Adipose tissue (tissue), 3 donors: ENCODE data around the gene SF3A1. TPM values are rescaled to one million over a fixed set of nuclear protein-coding genes. Genes with fewer than 3 reads are reported as not detected.
"Not testable (repeated sequence)": the region's sequence is repeated elsewhere in the genome, so short reads cannot be mapped to it uniquely, and the experiment has no call there.

Experiments
- H3K27ac ChIP-seq: one replicate; pipeline ENCODE4 v1.5.1; 2013; ENCODE audit warnings: low read depth, low read length
- WGBS, 3 donors: extraction: QIAGEN DNeasy Blood & Tissue Kit; methylation state at CpG; one replicate each; pipeline ENCODE4 v1.1.7; 2013; 5-methylcytosine and 5-hydroxymethylcytosine counted together
- polyA plus RNA-seq, 3 donors: library from polyadenylated mRNA; stranded (reverse); fragments of 200-250 nt; gene quantifications; one replicate each; pipeline ENCODE4 v1.2.3, GENCODE V29; 2013
- donor health status: healthy with polysubstance abuse.
- donor health status: Bipolar disorder and iron deficiency.
- donor health status: healthy.

The SF3A1 gene, protein sequence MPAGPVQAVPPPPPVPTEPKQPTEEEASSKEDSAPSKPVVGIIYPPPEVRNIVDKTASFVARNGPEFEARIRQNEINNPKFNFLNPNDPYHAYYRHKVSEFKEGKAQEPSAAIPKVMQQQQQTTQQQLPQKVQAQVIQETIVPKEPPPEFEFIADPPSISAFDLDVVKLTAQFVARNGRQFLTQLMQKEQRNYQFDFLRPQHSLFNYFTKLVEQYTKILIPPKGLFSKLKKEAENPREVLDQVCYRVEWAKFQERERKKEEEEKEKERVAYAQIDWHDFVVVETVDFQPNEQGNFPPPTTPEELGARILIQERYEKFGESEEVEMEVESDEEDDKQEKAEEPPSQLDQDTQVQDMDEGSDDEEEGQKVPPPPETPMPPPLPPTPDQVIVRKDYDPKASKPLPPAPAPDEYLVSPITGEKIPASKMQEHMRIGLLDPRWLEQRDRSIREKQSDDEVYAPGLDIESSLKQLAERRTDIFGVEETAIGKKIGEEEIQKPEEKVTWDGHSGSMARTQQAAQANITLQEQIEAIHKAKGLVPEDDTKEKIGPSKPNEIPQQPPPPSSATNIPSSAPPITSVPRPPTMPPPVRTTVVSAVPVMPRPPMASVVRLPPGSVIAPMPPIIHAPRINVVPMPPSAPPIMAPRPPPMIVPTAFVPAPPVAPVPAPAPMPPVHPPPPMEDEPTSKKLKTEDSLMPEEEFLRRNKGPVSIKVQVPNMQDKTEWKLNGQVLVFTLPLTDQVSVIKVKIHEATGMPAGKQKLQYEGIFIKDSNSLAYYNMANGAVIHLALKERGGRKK
- polyA plus RNA-seq: 10 to 100 TPM; 22.8 to 34.7 (median 24.9) TPM

- H3K27ac ChIP-seq: peak within 1 kb of the TSS; percentile 48
- WGBS, 3 donors: 0% methylated on average over 80 to 91 of the region's 91 CpGs
Measured at GRCh38 chr22:30356449-30357235, at the start of gene SF3A1, which contains the start of gene CCDC157. Gene SF3A1 (minus strand): TSS chr22:30356894. CDS start chr22:30356792, 102 bp downstream. Gene CCDC157 (plus strand): TSS chr22:30357007. CDS start chr22:30366001, 8,994 bp downstream.

GRCh38 chr22:30406400-30406799 is 49.7 kb upstream of the SF3A1 start:
- H3K27ac ChIP-seq: no peak overlapping the region
- WGBS, 3 donors: 71 to 90% (median 86%) methylated on average over 6 of the region's 6 CpGs

- no peak overlapping the region for H3K27ac ChIP-seq
- WGBS, 3 donors: 64 to 88% (median 70%) methylated on average over 3 to 4 of the region's 4 CpGs
Measured at GRCh38 chr22:30405731-30406130, 49.0 kb upstream of the SF3A1 start.

DNA sequence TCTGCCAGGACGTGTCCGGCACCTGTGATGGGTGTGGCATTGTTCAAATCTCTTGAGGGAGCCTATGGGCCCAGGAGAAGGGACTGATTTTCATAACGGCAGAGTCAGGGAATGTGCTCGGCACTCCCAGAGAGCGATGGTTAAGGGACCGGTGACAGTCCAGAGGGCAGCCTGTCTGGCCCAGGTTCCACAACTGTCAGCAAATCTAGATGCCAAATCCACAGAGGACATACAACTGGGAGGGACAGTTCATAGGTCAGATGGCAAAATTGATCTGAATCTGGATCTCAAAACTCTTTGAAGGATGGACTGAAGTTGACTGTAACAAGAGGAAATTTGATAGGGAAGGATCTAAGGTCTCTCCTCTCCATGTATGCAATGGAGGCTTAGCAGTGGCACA is 47.6 kb upstream of the SF3A1 start:
- 76 to 86% (median 85%) methylated on average over 6 of the region's 6 CpGs for WGBS, 3 donors
- no peak overlapping the region for H3K27ac ChIP-seq

DNA sequence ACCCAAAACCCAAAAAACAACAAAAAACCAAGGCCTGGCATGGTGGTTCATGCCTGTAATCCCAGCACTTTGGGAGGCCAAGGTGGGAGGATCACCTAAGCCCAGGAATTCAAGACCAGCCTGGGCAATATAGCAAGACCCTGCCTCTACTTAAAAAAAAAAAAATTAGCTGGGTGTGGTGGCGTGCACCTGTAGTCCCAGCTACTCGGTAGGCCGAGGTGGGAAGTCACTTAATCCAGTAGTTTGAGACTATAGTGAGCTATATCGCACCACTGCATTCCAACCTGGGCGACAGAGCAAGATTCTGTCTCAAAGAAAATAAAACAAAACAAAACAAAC is 46.0 kb upstream of the SF3A1 start:
- WGBS, 3 donors: 93 to 98% (median 94%) methylated on average over 5 of the region's 5 CpGs
- not testable (repeated sequence) for H3K27ac ChIP-seq

DNA sequence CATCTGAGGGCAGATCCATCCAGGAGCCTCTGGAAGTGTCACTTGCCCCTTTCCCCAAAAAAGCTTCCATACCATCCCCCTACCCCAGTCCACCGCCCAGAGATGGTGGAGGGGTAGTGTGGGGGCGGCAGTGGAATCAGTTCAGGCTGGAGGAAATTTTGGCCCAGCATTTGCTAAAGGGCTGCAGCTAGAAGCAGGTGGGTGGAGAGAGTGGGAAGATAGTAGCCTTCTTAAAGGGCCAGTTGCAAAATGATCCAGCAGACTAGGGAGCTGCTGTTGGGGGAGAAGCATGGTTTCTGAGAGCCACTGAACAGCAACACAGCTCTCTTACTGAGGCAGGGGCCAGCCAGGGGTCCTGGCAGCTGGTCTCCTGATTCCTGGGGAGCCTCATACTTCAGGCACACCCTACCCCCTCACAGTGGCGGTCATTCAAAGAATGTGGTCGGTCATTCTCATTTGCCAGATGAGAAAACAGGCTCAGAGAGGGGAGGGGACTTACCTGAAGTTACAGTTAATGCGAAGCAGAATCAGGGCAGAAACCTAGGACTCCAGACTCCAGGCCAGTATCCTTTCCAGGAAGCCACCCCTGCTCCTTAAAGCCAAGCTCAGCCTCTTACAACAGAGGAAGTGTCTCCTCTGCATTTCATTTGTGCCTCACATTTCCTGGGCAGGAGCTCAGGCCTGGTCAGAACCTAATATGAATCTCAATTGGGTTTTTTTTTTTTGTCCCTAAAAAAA is 45.5 kb upstream of the SF3A1 start:
- no peak overlapping the region for H3K27ac ChIP-seq
- WGBS, 3 donors: 63 to 73% (median 69%) methylated on average over 5 of the region's 5 CpGs

DNA sequence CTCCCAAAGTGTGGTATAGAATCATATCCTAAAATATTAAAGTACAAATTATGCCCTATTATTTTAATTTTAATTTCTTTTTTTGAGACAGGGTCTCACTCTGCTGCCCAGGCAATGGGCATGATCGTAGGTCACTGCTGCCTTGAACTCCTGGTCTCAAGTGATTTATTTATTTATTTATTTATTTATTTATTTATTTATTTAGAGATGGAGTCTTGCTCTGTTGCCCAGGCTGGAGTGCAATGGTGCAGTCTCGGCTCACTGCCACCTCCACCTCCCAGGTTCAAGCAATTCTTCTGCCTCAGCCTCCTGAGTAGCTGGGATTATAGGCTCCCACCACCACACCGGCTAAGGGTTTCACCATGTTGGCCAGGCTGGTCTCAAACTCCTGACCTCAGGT is 44.3 kb upstream of the SF3A1 start:
- WGBS, 3 donors: 95 to 97% (median 96%) methylated on average over 3 of the region's 3 CpGs
- not testable (repeated sequence) for H3K27ac ChIP-seq

- WGBS, 3 donors: 70 to 82% (median 76%) methylated on average over 1 of the region's 1 CpG
Measured at GRCh38 chr22:30400159-30400558, 43.5 kb upstream of the SF3A1 start.

GRCh38 chr22:30399718-30400117 is 43.0 kb upstream of the SF3A1 start:
- 75 to 86% (median 82%) methylated on average over 5 of the region's 5 CpGs for WGBS, 3 donors
- H3K27ac ChIP-seq: no peak overlapping the region

More at GRCh38 chr22:30400159-30400558, 43.5 kb upstream of the SF3A1 start:
- H3K27ac ChIP-seq: no peak overlapping the region

GRCh38 chr22:30398685-30399680 is 42.3 kb upstream of the SF3A1 start:
- H3K27ac ChIP-seq: no peak overlapping the region
- 48 to 72% (median 55%) methylated on average over 24 to 25 of the region's 25 CpGs for WGBS, 3 donors

DNA sequence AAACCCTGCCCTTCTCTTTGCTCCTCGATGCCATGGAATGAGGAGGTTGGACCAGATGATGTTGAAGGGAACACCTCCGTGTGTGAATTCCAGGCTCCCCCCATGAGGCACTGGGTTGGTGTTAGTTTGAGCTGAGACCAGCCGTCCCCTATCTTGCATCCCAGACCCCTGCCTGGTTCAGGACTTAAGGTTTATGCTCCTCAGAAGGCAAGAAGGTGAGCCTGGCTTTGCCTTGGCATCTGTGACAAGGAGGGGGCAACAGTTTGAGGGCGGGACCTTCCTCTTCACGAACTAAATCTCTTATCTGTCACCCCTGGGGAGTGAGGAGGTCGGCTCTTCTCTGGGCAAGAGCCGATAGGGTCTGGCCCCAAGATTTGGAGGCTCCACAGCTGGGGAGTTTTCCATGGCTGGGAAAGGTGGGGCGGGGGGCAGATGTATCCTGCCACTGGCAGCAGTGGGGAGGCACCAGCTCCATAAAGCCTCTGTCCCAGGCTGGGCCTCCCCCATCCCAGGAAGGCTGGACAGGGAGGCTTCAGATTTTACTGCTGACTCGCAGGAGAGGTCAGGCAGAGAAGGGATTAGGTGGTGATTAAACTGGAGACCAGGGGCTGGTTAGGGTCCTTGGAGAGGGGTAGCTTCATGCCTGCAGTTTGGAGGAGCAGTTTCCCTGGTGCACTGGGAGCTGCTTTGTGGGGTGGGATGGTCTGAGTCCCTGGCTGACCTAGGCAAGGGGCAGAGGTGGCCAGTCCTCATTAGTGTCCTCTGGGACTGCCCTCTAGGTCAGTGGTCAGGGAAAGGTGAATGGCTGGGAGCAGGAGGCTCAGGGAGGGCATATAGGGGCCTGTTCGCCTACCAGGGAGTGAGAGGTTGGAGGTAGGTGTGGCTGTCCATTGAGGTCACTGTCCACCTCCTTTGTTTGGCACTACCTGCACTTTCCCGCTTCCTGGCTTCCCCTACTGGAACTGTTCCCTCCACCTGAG is 41.3 kb upstream of the SF3A1 start:
- H3K27ac ChIP-seq: no peak overlapping the region
- WGBS, 3 donors: 24 to 28% (median 25%) methylated on average over 11 of the region's 11 CpGs

DNA sequence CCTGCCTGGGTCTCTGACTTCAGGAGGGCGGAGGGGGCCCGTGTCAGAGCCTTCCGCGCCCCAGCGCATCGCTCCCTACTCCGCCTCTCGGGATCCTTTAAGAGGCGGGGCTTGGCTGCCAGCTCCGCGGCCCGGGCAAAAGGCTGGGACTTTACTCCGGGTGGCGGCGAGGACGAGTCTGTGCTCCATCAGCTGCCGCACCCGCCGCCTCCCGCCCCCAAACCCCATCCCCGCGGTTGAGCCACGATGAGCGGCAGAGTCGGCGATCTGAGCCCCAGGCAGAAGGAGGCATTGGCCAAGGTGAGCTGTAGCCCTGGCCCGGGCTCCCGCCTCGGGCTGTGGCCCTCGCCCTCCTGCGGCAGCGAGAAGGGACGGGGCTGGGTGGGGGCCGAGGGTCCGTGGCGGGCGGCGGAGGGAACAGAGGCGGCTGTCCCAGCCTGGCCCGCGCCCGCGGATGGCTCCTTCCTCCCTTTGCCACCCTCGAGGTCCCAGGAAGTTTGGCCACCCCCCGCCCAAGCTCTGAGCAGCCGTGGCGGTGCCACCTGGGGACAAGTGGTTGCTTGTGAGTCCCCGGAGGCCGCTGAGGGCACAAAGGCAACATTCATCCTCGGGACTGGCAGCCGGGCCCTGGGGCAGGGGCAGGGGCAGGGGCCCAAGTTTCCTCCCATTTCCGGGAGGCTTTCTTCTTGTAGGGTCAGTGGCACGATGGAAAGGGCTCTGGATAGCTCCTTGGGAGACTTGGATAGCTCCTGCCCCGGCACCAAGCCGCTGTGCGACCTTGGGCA is 40.4 kb upstream of the SF3A1 start, which contains the start of gene SEC14L2:
TSS of gene SEC14L2 (plus strand) at position 148 of the 785 bp plus-strand sequence. CDS start at position 247, 99 bp downstream.
- H3K27ac ChIP-seq: no peak within 1 kb of the TSS
- 0 to 2% (median 1%) methylated on average over 51 to 56 of the region's 56 CpGs for WGBS, 3 donors

DNA sequence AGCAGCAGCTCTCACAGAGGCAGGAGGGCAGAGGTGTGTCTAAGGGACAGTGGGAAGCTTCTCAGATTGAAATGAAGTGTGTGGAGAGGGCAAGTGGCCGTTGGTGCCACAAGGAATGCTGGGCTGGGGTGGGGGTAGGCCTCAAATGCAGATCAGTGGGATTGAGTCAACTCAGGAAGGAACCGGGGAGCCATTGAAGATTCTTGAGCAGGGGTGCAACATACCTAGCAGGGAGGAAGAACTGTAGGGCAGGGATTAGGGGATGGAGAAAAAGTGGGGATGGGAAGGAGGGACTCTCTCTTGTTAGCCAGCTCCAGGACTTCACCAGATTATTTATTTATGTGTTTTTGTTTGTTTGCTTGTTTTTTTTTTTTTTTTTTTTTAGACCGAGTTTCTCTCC is 37.2 kb upstream of the SF3A1 start:
- WGBS, 3 donors: 81 to 87% (median 82%) methylated on average over 3 of the region's 3 CpGs
- no peak overlapping the region for H3K27ac ChIP-seq

- 80 to 84% (median 84%) methylated on average over 7 of the region's 7 CpGs for WGBS, 3 donors
Measured at GRCh38 chr22:30393322-30393680, 36.6 kb upstream of the SF3A1 start.

GRCh38 chr22:30392661-30393321 is 36.1 kb upstream of the SF3A1 start:
- no peak overlapping the region for H3K27ac ChIP-seq
- 68 to 78% (median 69%) methylated on average over 9 of the region's 9 CpGs for WGBS, 3 donors

More at GRCh38 chr22:30393322-30393680, 36.6 kb upstream of the SF3A1 start:
- no peak overlapping the region for H3K27ac ChIP-seq
